GM13977 (cell line): ENCODE data around the gene SLC25A27.

ENCODE experiments used
- DNase-seq: peaks from one replicate; pipeline ENCODE4 v3.0.0; 2012; ENCODE audit warnings: low spot score
- in situ Hi-C: fragments of 300-500 bp; cut with MboI; formaldehyde crosslinking; loops from one replicate; pipeline ENCODE4 v1.12.0; 2022; ENCODE audit warnings: low sequenced_read_pairs, low pct_unique_long_range_greater_than_20kb, mixed read lengths, inconsistent platforms; ENCODE audit not compliant: unreplicated experiment
- TF ChIP-seq, protein P1 (sequence below): IDR thresholded peaks from 2 replicates; pipeline ENCODE4 v1.5.1; 2012; ENCODE audit warnings: mild to moderate bottlenecking, control low read depth; ENCODE audit not compliant: insufficient read depth; ENCODE audit errors: extremely low read depth, missing control alignments

The SLC25A27 gene

DNA sequence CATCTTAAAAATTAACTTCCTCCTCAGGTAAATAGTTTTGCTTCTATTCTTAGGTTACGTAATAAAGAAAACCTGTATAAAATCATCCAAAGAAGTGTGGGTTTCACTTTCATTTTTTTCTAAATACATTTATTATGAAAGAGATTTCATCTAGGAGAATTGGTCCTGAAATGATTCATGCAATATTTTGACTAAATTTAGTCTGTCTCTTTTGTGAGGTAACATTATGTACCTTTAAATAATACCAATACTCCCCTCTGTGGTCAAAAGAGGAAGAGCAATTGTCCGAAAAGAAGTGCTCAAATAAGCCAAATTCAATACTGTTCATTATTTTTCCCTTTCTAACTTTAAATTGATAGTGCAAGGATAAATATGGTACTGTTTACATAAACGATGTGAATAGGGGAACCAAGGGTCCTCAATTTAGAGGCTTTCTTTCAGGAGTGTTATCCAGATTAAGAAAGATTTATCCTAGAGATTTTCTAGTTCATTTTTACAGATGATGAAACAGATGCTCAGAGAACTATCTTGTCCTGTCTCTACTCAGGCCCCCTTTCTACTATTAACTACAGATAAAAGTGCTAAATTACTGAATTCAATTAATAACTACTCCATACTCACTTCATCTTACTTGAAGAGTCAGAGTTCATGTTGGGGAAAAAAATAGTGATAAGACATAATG lies 26.4 kb upstream of the SLC25A27 start:
- peak; percentile 24 for DNase-seq
- TF ChIP-seq, protein P1, sequence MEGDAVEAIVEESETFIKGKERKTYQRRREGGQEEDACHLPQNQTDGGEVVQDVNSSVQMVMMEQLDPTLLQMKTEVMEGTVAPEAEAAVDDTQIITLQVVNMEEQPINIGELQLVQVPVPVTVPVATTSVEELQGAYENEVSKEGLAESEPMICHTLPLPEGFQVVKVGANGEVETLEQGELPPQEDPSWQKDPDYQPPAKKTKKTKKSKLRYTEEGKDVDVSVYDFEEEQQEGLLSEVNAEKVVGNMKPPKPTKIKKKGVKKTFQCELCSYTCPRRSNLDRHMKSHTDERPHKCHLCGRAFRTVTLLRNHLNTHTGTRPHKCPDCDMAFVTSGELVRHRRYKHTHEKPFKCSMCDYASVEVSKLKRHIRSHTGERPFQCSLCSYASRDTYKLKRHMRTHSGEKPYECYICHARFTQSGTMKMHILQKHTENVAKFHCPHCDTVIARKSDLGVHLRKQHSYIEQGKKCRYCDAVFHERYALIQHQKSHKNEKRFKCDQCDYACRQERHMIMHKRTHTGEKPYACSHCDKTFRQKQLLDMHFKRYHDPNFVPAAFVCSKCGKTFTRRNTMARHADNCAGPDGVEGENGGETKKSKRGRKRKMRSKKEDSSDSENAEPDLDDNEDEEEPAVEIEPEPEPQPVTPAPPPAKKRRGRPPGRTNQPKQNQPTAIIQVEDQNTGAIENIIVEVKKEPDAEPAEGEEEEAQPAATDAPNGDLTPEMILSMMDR = peak; percentile 51
- in situ Hi-C loops = loop anchor here (25.0 kb wide), 1 partner anchor 564 kb away; no protein-coding TSS in a partner anchor

DNA sequence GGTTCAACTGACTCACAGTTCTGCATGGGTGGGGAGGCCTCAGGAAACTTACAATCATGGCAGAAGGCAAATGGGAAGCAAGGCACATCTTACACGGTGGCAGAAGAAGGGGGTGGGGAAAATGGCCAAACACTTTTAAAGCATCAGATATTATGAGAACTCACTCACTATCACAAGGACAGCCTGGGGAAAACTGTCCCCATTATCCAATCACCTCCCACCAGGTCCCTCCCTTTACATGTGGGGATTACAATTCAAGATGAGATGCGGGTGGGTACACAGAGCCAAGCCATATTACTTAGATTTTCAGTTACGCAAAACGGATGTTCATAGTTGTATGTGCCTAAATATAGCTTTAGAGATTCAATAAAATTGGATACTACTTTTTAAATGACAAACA lies 25.8 kb upstream of the SLC25A27 start:
- TF ChIP-seq, protein P1 = no peak
- in situ Hi-C loops = loop anchor here (25.0 kb wide), 1 partner anchor 565 kb away; no protein-coding TSS in a partner anchor
- no peak for DNase-seq

DNA sequence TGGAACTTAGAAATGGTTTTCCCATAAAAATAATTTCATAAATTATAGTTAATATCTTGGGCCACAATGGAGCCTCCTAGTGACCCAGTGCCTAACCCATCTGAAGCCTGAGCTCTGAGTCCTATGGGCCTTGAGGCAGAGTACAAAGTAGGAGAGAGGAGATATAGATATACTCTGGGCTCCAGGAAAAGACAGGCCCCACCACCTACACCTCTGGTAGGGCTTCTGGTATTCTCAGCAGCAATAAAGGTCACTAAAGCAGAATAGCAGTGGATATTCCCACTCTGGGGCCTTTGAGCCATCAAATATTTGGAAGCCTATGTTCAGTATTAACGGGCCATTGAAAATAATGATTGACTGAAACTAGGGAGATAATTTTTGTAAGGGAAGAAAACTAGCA lies 24.3 kb upstream of the SLC25A27 start:
- in situ Hi-C loops = loop anchor here (25.0 kb wide), 1 partner anchor 566 kb away; no protein-coding TSS in a partner anchor
- no peak for DNase-seq
- TF ChIP-seq, protein P1 = no peak

DNA sequence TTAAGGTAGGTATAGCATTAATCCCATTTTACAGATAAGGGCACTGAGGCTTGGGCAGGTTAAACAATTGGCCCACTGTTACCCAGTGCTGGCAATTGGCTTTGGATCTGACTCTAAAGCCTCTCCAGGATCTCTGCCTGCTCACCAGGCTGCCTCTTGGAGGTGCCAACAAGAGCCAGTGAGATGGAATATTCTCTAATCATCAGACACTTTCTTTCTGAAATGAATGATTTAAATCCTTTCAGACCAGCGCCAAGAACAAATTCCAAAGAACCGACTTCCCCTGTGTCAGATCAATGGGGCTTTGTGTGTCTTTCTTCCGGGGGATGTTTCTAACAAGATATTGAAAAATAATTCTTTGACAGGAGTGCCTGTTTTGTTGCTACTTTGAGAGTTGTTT lies 23.8 kb upstream of the SLC25A27 start:
- in situ Hi-C loops = loop anchor here (25.0 kb wide), 1 partner anchor 567 kb away; no protein-coding TSS in a partner anchor
- no peak for DNase-seq
- TF ChIP-seq, protein P1 = no peak

DNA sequence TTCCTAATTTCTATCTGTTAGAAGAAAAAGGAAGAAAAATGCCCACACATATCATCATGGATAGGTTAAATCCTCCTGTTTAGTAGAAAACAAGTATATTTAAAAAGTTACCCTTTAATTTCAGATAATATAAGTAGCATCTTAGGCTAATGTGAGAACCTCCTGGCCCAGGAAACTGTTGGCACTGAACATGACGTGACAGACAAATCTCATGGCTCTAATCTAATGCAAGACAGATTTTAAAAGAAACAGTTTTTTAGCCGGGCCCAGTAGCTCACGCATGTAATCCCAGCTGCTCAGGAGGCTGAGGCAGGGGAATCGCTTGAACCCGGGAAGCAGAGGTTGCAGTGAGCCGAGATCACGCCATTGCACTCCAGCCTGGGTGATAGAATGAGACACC lies 23.1 kb upstream of the SLC25A27 start:
- in situ Hi-C loops = loop anchor here (25.0 kb wide), 1 partner anchor 567 kb away; no protein-coding TSS in a partner anchor
- no peak for DNase-seq
- TF ChIP-seq, protein P1 = no peak

DNA sequence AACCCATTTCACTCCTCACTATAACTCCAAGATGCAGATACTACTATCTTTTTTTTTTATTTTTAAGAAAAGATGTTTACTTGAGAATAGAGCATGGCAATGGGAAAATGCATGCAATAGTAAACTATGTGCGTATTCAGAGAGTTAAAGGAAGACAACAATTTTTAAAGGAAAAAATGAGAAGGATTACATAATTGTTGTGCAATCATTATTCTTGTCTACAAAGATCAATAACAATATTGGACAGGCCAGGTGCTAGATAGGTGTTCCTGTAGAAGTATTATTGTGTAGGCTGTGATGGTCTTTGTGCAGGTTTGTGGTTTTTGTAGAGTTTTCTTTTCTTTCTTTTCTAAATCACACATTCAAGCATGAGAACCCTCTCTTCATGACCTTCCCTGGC lies 20.7 kb upstream of the SLC25A27 start:
- in situ Hi-C loops = loop anchor here (25.0 kb wide), 1 partner anchor 570 kb away; no protein-coding TSS in a partner anchor
- no peak for DNase-seq
- TF ChIP-seq, protein P1 = no peak
